ENCODE measurements around the gene INPP5D.

DNA sequence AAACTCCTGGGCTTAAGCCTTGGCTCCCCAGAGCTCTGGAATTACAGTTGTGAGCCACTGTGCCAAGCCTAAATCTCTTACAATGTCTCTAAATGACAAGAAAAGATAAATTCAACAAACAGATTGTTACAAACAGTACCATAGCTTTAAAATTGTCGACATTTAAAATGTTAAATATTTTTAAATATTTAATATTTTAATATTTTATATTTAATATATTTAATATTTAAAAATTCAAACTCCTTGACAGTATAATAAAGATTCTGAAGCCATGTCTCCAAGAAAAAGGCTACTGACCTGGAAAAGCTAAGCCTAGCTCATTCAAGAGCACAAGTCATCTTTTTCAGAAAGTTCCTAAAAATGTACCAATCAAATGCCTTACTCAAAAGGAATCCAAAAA is 75.3 kb downstream of the INPP5D start:
- TF ChIP-seq ERG (CRISPR knock-in tag; IDR thresholded peaks at IDR 0.05) (no peak), CTCF (IDR thresholded peaks at IDR 0.05) (no peak)

Measured in WTC11 (cell line).